ENCODE data around the gene NR5A2.
A peak's percentile ranks its signal among the peaks of the same experiment; 100 is the strongest.

NR5A2 gene

GRCh38 chr1:200038325-200038980 is 10.9 kb downstream of the NR5A2 start:
- no peak overlapping the region; the same call in 1 of the 2 replicates for H2AFZ ChIP-seq (ENCODE audit: low read length)
- H3K36me3 ChIP-seq (ENCODE audit: insufficient read depth, low read length) = no peaks in the 10 kb centered on the region
- peak overlapping the region; percentile 81 for H3K4me2 ChIP-seq (ENCODE audit: low read depth, low read length, poor library complexity, severe bottlenecking)
- H4K20me1 ChIP-seq (ENCODE audit: insufficient read depth, low read length, poor library complexity, severe bottlenecking) = no peaks in the 10 kb centered on the region
- H3K9me3 ChIP-seq (ENCODE audit: insufficient read depth, low read depth, low read length) = no peaks in the 10 kb centered on the region
- no peaks in the 10 kb centered on the region for H3F3A ChIP-seq (ENCODE audit: low read depth)
- no peaks in the 10 kb centered on the region for H3K4me1 ChIP-seq (ENCODE audit: insufficient read depth, low read length, poor library complexity, severe bottlenecking)
- no peaks in the 10 kb centered on the region for H3K79me2 ChIP-seq (ENCODE audit: insufficient read depth, low read length)
- no peak overlapping the region for H3K9ac ChIP-seq (ENCODE audit: low read depth, low read length, poor library complexity, severe bottlenecking)
- peaks cover 35% of the 10 kb centered on the region for H3K27me3 ChIP-seq (ENCODE audit: insufficient read depth, low read length, poor library complexity, severe bottlenecking)
- no peak overlapping the region for H3K4me3 ChIP-seq (ENCODE audit: low read length, poor library complexity, severe bottlenecking)
- TF ChIP-seq CTCF (conservative IDR thresholded peaks at IDR 0.05; ENCODE audit: low read length) (no peak), EZH2phosphoT487 (IDR thresholded peaks at IDR 0.05; ENCODE audit: borderline replicate concordance) (no peak)
- H3K9me2 ChIP-seq (replicated peaks; ENCODE audit: low read depth, low read length) = no peaks in the 10 kb centered on the region

- H3K9ac ChIP-seq (ENCODE audit: low read depth, low read length, poor library complexity, severe bottlenecking) = no peak overlapping the region
Observed at GRCh38 chr1:200038981-200039848, 11.7 kb downstream of the NR5A2 start.

More at GRCh38 chr1:200038981-200039848, 11.7 kb downstream of the NR5A2 start:
- Histone ChIP-seq H3F3A (ENCODE audit: low read depth) (no peaks in the 10 kb centered on the region), H3K4me2 (ENCODE audit: low read depth, low read length, poor library complexity, severe bottlenecking) (peak overlapping the region; percentile 81), H3K27me3 (ENCODE audit: insufficient read depth, low read length, poor library complexity, severe bottlenecking) (peaks cover 36% of the 10 kb centered on the region), H3K9me3 (ENCODE audit: insufficient read depth, low read depth, low read length) (no peaks in the 10 kb centered on the region), H3K36me3 (ENCODE audit: insufficient read depth, low read length) (no peaks in the 10 kb centered on the region), H2AFZ (ENCODE audit: low read length) (peak overlapping the region; percentile 82), H3K4me3 (ENCODE audit: low read length, poor library complexity, severe bottlenecking) (peak overlapping the region; percentile 73), H3K9me2 (replicated peaks; ENCODE audit: low read depth, low read length) (no peaks in the 10 kb centered on the region), H3K79me2 (ENCODE audit: insufficient read depth, low read length) (no peaks in the 10 kb centered on the region), H3K4me1 (ENCODE audit: insufficient read depth, low read length, poor library complexity, severe bottlenecking) (no peaks in the 10 kb centered on the region), H4K20me1 (ENCODE audit: insufficient read depth, low read length, poor library complexity, severe bottlenecking) (no peaks in the 10 kb centered on the region)
- TF ChIP-seq EZH2phosphoT487 (IDR thresholded peaks at IDR 0.05; ENCODE audit: borderline replicate concordance) = no peak
- no peak for TF ChIP-seq CTCF (conservative IDR thresholded peaks at IDR 0.05; ENCODE audit: low read length)
